Measurements from ENCODE around the gene HES1.

Gene HES1

GRCh38 chr3:194168994-194169393 is 33.0 kb downstream of the HES1 start:
- no peak for DNase-seq

DNA sequence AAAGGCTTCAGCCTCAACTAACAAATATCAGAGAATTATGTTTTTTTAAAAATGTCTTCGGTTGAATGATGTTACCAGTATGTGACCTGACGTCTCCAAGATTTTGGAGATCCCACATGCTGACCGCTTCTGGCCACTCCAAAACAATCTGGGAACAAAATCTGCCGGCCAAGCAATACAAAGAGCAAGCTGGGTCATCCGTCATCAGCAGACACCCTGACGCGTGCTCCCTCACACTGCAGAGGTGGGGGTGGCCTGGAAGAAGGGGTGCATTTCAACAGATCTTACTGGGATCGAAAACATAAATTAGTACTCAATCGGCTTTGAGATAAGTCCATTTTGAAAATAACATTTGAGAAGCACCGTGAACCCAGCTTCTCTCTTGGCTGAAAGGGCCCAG is 33.6 kb downstream of the HES1 start:
- no peak for DNase-seq

GRCh38 chr3:194170793-194171192 is 34.8 kb downstream of the HES1 start:
- peak; percentile 36 for DNase-seq

DNA sequence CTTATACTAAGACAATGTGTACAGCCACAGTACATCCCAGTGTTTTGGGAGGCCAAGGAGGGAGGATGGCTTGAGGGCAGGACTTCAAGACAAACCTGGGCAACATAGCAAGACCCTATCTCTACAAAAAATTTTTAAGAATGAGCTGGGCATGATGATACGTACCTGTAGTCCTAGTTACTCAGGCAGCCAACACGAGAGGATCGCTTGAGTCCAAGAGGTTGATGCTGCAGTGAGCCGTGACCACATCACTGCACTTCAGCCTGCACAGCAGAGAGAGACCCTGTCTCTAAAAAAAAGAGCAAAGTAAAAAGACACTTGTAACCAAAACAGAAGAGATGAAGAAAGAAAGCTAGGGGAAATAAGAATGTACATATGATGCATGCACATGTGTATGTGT is 38.5 kb downstream of the HES1 start:
- no peak for DNase-seq

- DNase-seq: no peak
These were observed 39.0 kb downstream of the HES1 start for GRCh38 chr3:194174980-194175379.

- no peak for DNase-seq
These were observed 40.5 kb downstream of the HES1 start for GRCh38 chr3:194176274-194176991.

DNA sequence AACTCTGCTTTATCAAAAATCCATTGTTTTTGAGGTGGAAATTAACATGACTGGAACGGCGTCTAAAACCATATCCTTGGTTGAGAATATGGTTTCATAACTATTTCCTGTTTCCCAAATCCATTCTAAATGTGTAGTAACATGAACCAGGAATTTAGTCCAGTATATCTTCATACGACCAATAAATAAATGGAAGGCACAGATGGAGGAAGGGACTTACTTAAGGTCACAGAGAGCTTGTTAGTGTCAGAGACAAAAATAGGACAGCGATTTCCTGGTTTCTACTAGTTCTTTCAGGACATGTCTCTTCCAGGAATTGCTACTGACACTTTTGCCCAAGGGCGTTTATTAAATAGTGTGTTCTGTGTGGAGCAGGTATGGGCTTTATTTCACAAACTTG is 41.2 kb downstream of the HES1 start:
- DNase-seq: no peak

DNA sequence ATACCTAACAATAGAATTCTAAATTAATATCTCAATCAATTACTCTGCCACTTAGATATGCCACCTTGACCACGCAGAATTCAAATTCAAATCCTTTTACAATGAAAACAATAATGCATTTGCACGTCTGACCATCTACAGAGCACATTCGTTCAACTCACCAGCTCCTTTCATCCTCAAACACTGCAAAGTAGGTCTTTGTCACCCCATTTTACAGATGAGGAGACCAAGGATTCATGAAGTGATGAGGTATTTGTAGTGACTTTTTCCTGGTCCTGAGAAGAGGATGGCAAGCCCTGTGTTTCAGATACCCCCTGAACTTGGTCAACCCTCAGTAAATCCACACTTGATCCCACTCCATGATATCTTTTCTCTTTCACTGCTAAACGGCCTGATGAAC is 42.2 kb downstream of the HES1 start:
- DNase-seq: no peak

- DNase-seq: no peak
These were observed 42.7 kb downstream of the HES1 start for GRCh38 chr3:194178669-194179068.

DNA sequence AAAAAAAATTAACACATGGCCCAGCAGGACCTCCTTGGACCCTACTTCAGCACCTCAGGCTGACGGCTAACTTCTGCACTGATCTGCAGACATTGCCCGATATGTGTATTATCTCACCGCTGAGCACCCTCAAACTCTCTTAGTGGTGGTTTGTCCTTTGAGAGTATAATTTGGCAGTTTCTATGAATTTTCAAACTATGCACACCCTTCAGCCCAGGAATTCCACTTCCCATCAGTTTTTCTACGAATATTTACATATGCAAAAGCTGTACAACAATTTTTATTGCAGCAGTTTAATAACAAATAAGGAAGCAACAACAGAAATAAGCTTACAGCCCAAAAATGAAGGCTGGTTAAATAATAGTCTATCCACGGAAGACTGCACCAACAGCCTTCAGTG is 44.6 kb downstream of the HES1 start:
- no peak for DNase-seq

DNA sequence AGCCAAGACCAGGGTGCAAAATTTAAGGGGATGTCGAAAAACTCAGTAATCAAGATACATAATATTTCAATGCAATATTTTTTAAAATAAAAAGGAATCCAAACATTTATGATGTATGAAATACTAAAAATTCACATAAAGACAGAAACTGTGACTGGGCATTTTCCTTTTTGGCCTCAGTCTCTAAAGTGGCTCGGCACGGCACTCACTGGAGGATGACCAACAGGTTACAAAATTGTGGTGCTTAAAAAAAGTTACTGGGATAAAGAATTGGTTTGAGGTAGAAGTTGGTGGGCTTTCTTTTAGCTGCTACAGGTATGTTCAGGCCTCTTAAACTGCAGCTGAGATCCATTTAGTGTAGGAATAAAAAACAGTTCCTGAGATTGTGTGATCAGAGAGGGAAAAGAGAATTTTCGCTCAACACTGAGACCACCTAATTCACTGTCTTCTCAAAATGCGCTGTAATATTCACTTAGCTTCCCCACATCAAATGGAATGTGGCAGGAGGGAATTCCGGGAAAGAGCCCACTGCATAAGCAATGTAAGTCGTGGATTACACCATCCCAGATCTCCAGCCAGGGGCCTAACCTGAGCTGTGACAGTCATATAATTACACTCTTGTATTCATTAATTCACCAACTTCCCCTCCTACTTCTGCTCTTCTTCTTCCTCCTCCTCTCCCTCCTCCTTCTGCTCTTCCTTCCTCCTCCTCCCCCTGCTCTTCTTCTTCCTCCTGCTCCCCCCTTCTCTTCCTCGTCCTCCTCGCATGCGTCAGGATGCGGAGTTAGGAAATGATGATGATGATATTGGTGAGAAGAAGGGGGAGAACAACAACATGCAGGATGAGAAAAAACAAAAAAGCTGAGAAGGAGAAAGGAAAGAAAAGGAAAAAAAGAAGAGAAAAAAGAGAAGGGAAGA is 45.9 kb downstream of the HES1 start:
- DNase-seq: no peak

DNA sequence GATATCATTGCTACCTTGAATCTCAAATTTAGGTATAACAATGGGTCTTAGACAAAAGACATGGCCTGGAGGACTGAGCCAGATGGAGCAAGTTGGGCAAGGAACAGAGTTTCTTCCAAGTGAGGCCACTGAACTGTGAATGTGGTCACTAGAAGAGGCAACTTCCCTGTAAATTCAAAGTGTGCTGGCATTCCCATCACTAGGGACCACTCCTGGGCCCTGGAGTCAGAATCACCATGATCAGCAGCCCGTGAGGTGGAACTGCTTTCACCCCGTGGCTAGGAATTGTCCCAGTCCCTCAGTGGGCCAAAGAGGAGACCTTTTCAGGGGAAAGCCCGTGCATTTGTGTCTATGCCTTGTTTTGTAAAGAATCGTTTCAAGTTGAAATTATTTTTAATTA is 47.3 kb downstream of the HES1 start:
- DNase-seq: no peak

- no peak for DNase-seq
These were observed 48.4 kb downstream of the HES1 start for GRCh38 chr3:194184265-194184751.

GRCh38 chr3:194184801-194185200 is 48.9 kb downstream of the HES1 start:
- DNase-seq: no peak

DNA sequence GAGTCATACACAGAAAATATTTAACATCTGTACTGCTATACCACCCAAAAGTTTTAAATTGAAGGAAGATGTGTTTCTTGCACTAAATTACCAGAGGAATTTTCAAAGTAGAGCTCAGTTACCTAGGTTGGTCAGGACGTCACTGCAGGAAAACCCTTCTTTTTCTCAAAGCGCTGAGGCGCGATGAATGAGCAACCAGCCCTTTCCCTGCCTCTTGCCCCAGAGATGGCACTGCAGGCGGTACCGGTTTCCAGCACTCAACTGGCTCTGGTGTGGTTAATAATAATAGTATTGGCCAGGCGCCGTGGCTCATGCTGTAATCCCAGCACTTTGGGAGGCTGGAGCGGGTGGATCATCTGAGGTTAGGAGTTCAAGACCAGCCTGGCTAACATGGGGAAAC is 49.3 kb downstream of the HES1 start:
- DNase-seq: no peak

- DNase-seq: peak; percentile 70
These were observed 51.4 kb downstream of the HES1 start for GRCh38 chr3:194187233-194187944.

All from hematopoietic multipotent progenitor cell treated with erythropoietin and hydrocortisone succinate and interleukin-3 and kit ligand, for 6 days (in vitro differentiated cells).